ENCODE data around the gene CRTC3. TPM values are rescaled to one million over a fixed set of nuclear protein-coding genes. Genes with fewer than 3 reads are reported as not detected.

CRTC3 gene
- total RNA-seq, 1 donor = 17.2 TPM

DNA sequence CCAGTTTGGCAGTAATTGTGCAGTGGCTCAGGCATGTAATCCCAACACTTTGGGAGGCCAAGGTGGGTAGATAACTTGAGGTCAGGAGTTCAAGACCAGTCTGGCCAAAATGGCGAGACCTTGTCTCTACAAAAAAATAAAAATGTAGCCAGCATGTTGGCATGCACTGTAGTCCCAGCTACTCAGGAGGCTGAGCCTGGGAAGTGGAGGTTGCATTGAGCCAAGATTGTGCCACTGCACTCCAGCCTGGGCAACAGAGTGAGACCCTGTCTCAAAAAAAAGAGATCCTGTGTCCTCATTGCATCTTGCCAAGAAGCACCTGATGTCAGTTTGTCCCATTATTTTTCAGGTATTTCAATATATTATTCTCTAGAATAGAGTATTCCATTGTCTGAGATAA lies 61.8 kb downstream of the CRTC3 start:
- DNase-seq (ENCODE audit: low read depth in 2 of 3, low spot score in 2 of 3) = no peak

DNA sequence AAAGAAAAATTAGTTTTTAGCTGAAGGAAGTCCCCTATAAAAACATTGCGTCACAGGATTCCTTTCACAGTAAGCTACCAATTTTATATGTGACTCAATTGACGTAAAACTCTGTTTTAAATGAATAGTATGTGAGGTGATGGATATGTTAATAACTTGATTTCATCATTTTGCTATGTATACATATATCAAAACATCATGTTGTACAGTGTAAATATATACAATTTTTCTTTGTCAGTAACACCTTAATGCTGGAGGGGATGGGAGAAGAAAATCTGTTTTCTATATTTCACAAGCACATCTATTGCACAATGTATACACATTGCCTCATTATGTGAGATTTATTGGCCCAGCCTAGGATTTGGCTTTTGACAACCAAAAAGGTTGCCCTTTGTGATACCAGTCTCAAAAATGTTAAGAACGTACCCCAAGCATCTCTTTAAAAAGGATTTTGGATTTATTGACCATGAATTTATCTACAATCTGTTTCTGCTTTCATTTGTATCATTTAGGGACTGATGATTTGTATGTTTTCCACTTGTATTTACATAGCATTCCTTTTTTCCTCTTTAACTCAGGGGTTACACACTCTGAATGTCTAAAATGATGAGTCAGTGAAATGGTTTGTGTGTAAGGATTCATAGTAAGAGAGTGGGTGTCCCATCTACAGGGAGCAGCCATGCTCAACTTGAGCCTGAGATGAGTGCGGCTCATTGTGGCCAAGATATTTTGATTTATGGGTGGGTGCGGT lies 62.6 kb downstream of the CRTC3 start:
- no peak for DNase-seq (ENCODE audit: low read depth in 2 of 3, low spot score in 2 of 3)

DNA sequence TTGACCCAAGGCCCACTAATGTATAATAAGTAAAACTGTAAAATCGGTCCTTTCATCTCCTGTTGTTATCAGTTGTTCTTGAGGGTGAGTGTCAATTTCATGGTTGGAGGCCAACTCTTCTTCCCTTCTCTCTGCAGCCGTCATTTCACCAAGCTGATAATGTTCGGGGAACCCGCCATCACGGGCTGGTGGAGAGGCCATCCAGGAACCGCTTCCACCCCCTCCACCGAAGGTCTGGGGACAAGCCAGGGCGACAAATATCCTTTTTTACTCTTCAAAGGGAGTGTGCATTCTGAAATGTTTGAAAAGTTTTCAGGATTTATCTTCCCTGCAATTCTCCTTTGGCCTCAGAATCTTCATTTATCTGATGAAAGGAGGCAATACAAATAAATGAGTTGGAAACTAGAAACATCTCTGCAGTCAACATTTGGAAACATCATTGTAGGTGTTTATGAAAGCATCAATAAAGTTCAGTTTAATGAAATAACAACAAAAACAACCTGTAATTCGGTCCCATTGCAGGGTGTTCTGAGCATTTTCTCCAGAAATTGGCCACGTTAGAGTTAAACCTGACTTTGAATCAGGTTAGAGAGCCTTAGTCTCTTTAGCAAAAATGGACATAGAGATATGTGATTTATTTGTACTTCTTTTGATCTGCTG lies 63.9 kb downstream of the CRTC3 start:
- DNase-seq (ENCODE audit: low read depth in 2 of 3, low spot score in 2 of 3) = no peak

DNA sequence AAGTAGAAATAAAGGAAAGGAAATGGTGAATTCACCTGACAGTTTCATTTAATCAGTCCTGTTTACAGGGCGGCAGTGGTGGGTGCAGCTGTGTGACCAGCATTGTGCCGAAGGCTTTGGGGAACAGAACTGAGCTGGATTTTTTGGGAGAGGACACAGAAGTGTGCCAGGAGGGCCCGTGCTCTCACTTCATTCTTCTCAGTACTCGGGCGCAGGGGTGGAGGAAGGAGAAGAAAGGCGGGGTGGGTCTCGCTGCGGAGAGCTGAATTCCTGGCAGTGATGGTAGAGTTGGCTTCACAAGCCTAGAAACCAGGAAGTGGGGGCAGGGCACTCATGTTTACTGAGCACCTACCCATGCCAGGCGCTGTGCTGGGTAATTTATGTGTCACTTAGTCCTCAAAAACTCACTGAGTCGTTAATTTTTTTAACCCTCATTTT lies 64.6 kb downstream of the CRTC3 start:
- peak; percentile 59 to 90 (median 80) for DNase-seq (ENCODE audit: low read depth in 2 of 3, low spot score in 2 of 3)

DNA sequence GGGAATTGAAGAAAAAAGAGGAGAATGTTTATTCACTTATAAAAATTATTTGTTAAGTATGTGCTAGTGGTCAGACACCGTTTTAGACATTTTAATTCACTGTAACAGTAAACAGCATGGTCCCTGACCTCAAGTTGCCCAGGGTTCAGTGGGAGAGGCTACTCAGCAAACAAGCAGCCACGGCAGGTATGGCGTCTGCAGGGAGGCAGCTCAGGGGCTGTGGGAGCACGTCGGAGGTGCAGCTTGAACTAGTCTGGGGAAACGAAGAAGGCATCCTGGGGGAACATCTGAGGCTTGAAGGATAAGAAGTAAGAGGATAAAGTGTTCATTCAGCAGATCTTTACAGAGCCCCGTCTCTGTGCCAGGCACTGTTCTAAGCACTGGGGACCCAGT lies 66.0 kb downstream of the CRTC3 start:
- DNase-seq (ENCODE audit: low read depth in 2 of 3, low spot score in 2 of 3) = no peak

DNA sequence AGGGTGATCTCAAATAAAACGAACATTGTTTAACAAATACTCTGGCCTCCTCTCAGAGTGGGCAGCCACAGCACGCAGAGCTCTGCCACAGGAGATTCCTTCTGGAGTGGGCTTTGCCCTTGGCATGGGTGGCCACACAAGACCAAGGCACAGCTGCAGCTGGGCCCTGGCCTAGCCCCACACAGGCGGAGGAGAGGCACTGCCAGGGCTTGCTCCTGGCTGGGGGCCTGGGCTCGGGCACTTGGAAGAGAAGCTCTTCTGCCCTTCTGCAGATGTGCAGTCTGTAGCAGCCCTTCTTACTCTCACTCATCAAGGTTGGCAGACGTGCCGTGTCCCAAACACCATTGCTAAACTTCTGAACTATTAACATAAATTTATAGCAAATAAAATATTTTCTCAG lies 67.2 kb downstream of the CRTC3 start:
- no peak for DNase-seq (ENCODE audit: low read depth in 2 of 3, low spot score in 2 of 3)

DNA sequence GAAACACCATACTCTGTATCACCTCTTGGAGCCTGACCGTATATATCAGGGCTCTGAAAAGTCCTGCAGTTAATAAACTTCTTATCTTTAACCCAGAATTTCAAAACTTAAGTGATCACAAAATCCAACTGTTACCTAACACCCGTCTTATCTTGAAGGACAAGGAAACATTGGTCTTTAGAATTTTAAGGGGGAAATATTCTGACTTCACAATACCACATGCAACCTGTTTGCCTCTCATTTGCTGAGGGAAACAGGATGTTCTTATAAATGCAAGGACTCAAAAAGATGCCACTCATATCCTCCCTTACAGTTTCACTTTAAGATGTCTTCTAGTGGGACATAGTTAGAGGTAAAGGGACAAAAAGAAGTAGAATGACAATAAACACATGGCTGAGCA lies 67.9 kb downstream of the CRTC3 start:
- peak in 1 of 3 donors; percentile 36 for DNase-seq (ENCODE audit: low read depth in 2 of 3, low spot score in 2 of 3)

DNA sequence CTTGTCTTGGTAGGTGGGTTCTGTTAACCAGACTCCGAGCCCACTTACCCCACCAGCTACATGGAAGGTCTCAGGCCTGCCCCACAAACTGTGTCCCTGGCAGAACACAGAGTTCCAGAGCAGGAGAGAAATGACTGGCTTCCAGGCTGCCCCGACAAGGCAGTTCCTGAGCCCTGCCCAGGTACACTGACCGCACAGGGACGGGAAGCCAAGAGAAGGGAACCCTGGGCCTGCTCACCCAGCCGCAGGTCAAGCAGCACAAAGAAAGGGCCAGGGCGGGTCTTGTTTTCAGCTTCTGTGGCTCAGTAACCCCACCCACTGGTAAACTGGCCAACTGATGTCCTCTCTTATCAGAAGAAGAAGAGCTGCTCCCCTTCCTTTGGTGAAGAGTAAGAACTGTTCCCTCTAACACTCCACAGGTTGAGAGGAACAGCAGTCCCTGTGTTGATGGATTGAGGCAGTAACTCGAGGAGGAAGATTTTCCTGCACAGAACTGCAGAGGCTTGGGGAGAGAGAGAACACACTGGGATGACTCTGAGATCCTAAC lies 68.4 kb downstream of the CRTC3 start:
- no peak for DNase-seq (ENCODE audit: low read depth in 2 of 3, low spot score in 2 of 3)

DNA sequence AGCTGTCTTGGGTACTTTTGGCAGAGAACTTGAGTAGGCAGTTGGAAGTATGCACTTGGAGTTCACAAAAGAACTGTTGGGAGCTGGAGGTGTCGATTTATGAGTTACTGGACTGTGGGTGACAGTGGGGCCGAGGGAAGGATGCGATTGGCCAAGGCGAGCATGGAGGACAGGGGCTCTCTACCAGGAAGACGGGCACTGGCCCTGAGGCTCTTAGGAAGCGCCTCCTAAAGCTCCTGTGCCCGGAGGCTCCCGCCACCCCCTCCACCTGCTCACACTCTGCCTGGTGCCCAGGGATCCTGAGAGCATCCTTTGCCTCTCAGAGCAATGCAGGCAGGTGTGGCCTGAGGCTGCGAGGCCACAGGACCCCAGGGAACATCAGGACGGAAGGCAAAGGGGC lies 69.0 kb downstream of the CRTC3 start:
- DNase-seq (ENCODE audit: low read depth in 2 of 3, low spot score in 2 of 3) = no peak

DNA sequence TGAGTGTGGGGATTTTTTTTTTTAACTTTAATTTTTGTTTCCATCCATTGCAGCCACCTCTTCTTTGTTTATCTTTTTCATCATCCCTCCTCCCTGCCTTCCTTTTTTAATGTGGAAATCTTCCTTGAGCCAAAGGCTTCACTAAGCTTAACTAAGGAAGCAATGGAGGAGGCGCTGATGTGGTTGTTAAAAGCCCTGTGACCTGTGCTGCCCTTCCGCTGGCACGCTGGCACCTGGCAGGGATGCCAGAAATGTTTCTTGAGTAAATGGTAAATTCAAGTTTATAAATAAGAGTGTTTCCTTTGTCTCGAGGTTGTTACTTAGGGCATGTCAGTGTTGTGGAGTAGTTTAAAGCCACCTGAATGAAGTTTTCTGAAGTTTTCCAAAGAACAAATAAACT lies 69.4 kb downstream of the CRTC3 start:
- DNase-seq (ENCODE audit: low read depth in 2 of 3, low spot score in 2 of 3) = no peak

DNA sequence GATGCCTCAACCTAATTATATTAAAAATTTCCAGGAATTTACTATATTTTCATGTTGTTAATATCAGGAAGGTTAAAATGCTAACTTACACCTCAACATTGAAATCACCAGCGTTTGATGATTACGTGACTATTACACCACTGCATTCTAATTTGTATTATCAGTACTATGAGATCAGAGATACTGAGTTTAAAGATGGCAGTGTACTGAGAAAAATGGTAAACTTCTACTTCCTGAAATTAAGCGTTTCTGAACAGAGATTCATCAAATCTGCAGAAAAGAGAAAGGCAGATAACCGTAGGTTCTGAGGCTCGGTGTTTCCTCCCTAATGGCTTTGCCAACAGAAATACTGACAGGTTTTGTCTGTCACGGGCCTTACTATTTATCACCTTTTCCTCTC lies 69.9 kb downstream of the CRTC3 start:
- no peak for DNase-seq (ENCODE audit: low read depth in 2 of 3, low spot score in 2 of 3)

DNA sequence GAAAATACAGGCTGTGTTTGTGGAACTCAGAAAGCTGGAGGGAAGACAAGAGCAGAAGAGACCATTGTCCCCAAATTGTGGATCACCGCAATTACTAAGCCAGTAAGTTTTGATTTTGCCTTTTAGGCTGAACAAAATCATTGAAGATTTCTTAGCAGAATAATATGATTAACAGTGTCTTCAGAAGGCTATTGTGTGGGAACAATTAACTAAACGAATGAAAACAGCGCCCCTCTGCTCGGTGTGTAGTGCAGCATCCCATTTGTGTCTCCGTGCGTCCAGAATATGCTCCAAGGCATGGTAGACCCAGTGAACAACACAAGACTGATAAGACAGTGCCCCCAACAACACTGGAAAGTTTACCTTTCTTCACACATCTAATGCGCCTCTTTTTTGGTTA lies 71.2 kb downstream of the CRTC3 start:
- DNase-seq (ENCODE audit: low read depth in 2 of 3, low spot score in 2 of 3) = no peak

DNA sequence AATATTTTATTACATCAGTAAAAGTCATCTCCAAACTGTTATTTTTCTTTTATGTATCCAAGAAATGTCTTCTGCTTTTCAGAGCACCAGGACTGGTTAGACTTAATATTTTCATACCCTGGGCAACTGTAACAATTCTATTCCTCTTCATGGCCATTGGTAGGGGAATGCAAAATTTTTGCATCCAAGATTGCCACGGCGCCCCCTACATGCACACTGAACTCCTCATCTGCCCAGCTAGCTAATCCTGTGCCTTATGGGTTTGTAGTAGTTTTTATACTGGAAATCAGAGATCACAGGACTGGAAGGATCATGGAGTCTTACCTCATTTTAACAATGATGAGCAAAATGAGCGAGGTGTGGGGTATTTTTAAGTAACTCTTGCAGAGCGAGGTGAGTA lies 74.2 kb downstream of the CRTC3 start:
- peak in 2 of 3 donors; percentile 43 to 58 for DNase-seq (ENCODE audit: low read depth in 2 of 3, low spot score in 2 of 3)

DNA sequence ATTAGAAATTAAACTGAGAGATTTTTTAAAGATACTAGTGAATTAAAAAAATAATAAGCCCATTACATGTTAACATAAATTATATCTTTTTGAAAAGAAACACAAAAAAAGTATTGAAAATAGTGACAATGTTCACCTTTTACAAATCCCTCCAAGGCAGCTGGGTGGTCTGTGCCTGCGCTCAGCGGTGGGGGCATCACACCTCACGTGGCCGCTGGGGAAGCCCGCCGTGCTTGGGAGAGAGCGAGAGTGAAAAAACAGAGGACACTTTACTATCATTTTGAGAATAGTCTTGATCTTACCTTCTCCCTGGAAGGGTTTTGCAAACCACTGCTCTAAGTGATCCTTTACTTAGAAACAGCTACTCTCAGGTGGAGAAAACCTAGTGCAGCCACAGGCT lies 76.9 kb downstream of the CRTC3 start:
- no peak for DNase-seq (ENCODE audit: low read depth in 2 of 3, low spot score in 2 of 3)

DNA sequence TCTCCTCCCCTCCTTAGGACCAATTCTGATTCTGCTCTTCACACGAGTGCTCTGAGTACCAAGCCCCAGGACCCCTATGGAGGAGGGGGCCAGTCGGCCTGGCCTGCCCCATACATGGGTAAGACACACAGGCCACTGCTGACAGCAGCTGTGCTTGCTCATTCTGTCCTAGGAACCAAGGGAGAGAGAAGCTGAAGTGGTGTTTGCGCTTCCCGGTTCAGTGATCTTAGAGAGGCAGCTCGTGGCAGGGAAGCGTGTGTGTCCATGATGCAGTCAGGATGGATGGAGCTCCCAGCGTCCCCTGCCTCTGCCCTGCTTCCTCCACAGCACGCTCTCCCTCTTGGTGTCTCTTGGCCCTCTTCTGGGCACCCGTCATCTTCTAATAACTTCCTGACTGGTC lies 77.6 kb downstream of the CRTC3 start:
- DNase-seq (ENCODE audit: low read depth in 2 of 3, low spot score in 2 of 3) = no peak

DNA sequence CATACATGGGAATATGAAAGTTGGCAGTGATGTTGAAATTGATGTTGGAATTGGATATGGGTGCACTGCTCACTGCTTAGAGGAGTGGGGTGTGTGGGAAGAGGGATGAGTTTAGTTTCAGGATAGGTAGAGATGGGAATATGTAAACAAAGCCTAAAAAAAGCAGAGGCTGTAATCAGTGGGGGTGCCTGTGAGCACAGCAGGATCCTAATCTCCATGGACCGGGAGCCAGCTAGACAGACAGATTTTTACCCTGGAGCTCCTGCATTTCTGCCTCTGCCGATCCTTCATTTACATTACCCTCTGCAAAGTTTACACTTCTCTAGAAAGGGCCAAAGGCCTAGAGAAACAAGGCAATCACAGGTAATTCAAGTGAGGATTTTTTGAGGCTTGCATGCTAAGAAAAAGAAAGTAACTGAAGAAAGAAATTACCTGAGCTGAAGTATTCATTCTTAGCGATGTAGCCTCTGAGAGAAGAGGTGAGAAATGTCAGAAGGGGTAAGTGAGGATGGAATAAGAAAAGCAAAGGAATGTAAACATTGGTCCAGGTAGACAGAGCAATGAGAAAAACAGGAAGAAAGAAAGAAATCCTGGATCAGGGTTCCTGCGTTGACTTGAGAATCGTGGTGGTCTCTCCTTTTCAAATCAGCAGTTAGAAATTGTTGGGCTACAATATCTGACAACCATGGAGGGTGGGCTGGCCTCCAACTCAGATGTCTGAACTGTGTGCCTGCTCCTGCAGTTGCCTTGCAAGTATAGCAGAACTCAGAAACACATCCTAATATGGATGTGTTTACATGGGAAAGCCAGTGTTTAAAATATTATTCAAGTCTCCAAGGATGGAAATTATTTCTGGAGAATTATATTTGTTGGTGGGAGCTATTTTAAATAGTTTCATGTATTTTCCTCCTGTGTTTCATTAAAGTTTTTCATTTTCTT lies 79.8 kb downstream of the CRTC3 start:
- no peak for DNase-seq (ENCODE audit: low read depth in 2 of 3, low spot score in 2 of 3)

DNA sequence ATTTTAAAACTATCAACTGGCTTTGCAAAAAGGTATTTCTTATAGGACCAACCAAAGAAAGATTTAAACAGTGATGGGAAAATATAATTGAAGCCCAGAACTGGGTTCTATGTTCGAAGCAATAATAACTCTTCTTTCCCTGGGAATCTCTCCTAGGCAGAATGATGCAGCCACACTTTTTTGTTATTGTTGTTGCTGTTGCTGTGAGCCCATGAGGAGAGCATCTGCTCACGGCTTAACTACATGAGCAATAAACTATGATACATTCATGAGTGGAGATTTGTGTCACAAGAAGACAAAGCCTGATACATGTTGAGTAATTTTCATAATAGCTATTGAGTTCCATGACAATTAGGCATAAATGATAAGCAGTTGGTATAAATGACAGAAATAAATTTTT lies 80.5 kb downstream of the CRTC3 start:
- DNase-seq (ENCODE audit: low read depth in 2 of 3, low spot score in 2 of 3) = no peak

DNA sequence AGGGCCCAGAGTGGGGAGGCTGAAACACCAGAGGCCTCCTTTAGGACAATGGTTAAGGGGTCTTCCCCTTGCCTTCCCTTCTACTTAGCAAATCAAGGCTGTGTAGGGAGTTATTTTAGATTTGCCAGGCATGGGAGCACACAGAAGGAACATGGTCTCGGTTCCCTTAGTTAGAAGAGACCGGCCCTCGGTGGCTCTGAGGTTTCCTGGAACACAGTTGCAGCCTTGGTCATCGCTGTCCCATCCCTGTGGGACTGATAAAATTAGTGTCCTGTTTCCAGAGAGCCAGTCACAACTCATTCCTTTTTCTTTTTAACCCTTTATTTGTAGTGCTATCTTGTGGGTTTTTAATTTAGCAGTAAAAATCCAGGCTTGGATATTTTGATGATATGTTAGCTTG lies 81.4 kb downstream of the CRTC3 start:
- DNase-seq (ENCODE audit: low read depth in 2 of 3, low spot score in 2 of 3) = no peak

DNA sequence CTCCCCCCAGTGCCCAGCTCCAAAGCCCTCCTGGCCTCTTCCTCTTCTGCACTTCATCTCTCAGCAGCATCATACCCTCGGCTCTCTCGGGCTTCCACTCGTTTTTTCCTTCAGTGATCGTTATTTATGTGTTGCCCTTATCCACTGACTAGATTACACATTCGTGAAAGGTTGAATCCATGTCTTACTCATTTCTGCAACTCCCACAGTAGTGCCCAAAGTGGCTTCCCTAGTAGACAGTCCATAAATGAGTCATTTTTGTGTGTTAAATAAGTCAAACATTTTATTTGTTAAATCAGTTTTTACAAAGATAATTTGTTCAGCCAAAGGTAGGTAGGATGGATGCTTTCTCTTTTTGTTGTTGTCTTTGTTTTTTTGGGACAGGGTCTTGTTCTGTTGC lies 87.4 kb downstream of the CRTC3 start:
- DNase-seq (ENCODE audit: low read depth in 2 of 3, low spot score in 2 of 3) = no peak

DNA sequence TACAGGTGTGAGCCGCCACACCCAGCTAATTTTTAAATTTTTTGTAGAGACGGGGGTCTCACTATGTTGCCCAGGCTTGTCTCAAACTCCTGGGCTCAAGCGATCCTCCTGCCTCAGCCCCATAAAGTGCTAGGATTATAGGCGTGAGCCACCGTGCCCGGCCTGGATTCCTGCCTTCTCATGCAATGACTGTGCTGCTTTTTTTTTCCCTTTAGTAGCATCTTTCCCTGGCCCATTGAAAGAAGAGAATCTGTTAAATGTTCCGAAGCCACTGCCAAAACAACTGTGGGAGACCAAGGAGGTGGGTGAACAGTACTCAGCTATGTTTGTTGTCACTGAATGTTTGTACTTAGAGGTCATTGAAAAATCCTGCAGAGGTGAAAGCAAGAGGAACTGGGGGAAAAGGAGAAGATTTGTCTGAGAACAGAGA lies 88.0 kb downstream of the CRTC3 start:
- DNase-seq (ENCODE audit: low read depth in 2 of 3, low spot score in 2 of 3) = no peak
